A549 (cell line): ENCODE data around the gene PFKFB3.

Experiments used
- CHD2 ChIP-seq: fragments of 150-350 bp; IDR thresholded peaks from 2 replicates; pipeline ENCODE4 v1.6.1; 2014; ENCODE audit warnings: low read length; ENCODE audit not compliant: partially characterized antibody
- CHD4 ChIP-seq: fragments of 200-600 bp; sonication (generic); IDR thresholded peaks from 2 replicates; pipeline ENCODE4 v1.6.1; 2016; ENCODE audit warnings: antibody characterized with exemption, mild to moderate bottlenecking, borderline replicate concordance
- CTCF ChIP-seq: fragments of >200 bp; sonication (Bioruptor Twin); formaldehyde crosslinking; IDR thresholded peaks from 3 replicates; pipeline ENCODE4 v1.5.1; 2016
- EHMT2 ChIP-seq: fragments of 200-600 bp; sonication (generic); IDR thresholded peaks from 2 replicates; pipeline ENCODE4 v1.6.1; 2016; ENCODE audit warnings: antibody characterized with exemption, low read depth, mild to moderate bottlenecking, moderate library complexity
- ESRRA ChIP-seq: fragments of 150-350 bp; IDR thresholded peaks from 2 replicates; pipeline ENCODE4 v1.6.1; 2014; ENCODE audit warnings: mild to moderate bottlenecking, low read length, borderline replicate concordance
- FOSL2 ChIP-seq, 2 experiments: fragments of 450-650 bp in 1 of 2; fragments of >200 bp in 1 of 2; sonication (Bioruptor Twin) in 1 of 2; formaldehyde crosslinking; IDR thresholded peaks; 2 replicates each; pipeline versions ENCODE4 v1.5.0 to v1.6.1; 2016 to 2020; ENCODE audit warnings: mild to moderate bottlenecking in 1 of 2, moderate library complexity in 1 of 2
- HDAC2 ChIP-seq: fragments of 200-600 bp; sonication (generic); IDR thresholded peaks from 2 replicates; pipeline ENCODE4 v1.6.1; 2016
- HOXA7 ChIP-seq: fragments of 250-450 bp; sonication (Bioruptor Pico); IDR thresholded peaks from 2 replicates; pipeline ENCODE4 v1.5.0; 2020; ENCODE audit warnings: mild to moderate bottlenecking, moderate library complexity
- POLR2A ChIP-seq: IDR thresholded peaks from 2 replicates; pipeline ENCODE4 v1.6.1; 2012; ENCODE audit warnings: mild to moderate bottlenecking, low read length
- RCOR1 ChIP-seq: fragments of 150-350 bp; IDR thresholded peaks from 2 replicates; pipeline ENCODE4 v1.6.1; 2014; ENCODE audit warnings: antibody characterized with exemption, low read length, low read depth
- REST ChIP-seq: fragments of 200-600 bp; sonication (generic); IDR thresholded peaks from 2 replicates; pipeline ENCODE4 v1.6.1; 2016; ENCODE audit warnings: antibody characterized with exemption, mild to moderate bottlenecking, moderate library complexity
- SMC3 ChIP-seq: fragments of >200 bp; sonication (Bioruptor Twin); formaldehyde crosslinking; IDR thresholded peaks from 3 replicates; pipeline ENCODE4 v1.6.1; 2018; ENCODE audit warnings: inconsistent platforms
- TF ChIP-seq, protein P1 (sequence below): fragments of 450-650 bp; IDR thresholded peaks from 2 replicates; pipeline ENCODE4 v1.6.1; 2014; ENCODE audit warnings: antibody characterized with exemption

DNA sequence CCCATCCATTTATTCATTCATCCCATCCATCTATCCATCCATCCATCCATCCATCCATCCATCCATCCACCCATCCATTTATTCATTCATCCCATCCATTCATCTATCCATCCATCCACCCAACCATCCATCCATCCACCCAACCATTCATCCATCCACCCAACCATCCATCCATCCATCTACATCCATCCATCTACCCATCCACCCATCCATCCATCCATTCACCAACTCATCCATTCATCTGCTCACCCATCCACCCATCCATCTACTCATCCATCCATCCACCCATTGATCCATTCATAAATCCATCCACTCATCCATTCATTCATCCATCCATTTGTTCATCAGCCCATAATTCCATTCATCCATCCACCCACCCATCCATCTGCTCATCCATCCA is 56.4 kb downstream of the PFKFB3 start:
- TF ChIP-seq CTCF = no peak
- no peak for TF ChIP-seq FOSL2 (IDR thresholded peaks at IDR 0.05)
- TF ChIP-seq FOSL2 (CRISPR knock-in tag; IDR thresholded peaks at IDR 0.05) = no peak
- TF ChIP-seq RCOR1 = no peak
- no peak for TF ChIP-seq CHD4
- no peak for TF ChIP-seq ESRRA
- no peak for TF ChIP-seq POLR2A
- TF ChIP-seq CHD2 = no peak
- no peak for TF ChIP-seq HOXA7 (CRISPR knock-in tag)
- TF ChIP-seq EHMT2 = no peak
- TF ChIP-seq SMC3 = no peak
- TF ChIP-seq REST = no peak
- TF ChIP-seq HDAC2 = no peak
- TF ChIP-seq, protein P1, sequence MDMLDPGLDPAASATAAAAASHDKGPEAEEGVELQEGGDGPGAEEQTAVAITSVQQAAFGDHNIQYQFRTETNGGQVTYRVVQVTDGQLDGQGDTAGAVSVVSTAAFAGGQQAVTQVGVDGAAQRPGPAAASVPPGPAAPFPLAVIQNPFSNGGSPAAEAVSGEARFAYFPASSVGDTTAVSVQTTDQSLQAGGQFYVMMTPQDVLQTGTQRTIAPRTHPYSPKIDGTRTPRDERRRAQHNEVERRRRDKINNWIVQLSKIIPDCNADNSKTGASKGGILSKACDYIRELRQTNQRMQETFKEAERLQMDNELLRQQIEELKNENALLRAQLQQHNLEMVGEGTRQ = no peak
